Skin epidermis (tissue), 12 donors: ENCODE data around the gene ZNF23.

Experiments used
- H3K27ac ChIP-seq, 21 experiments: fragments of 200-600 bp; sonication (generic) in 11 of 21; one replicate each; pipeline ENCODE4 v1.5.0; 2020; ENCODE audit warnings: mild to moderate bottlenecking in 3 of 21, inconsistent platforms in 2 of 21, moderate library complexity in 2 of 21
- H3K4me3 ChIP-seq, 7 experiments: fragments of 200-600 bp; sonication (generic) in 2 of 7; one replicate each; pipeline ENCODE4 v1.5.0; 2020; ENCODE audit warnings: inconsistent platforms in 2 of 7, mild to moderate bottlenecking in 2 of 7, moderate library complexity in 1 of 7

The ZNF23 gene

DNA sequence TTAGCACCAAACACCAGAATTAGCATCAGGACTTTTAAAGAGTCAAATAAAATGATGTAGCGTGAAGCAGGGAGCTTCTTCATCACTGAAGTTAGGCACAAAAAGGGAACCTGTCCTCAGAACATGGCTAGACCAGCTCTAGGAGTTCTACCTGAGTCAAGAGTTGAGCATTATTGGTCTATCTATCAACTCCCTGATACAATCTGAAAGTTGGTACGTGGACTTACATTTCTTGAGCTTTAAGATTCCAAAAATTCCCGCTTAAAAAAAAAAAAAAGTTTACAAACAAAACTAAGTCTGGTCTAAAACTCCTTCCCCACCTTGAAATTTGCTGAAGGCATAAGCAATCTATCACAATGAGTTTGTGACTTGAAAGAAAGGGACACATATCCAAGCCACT is 32.5 kb downstream of the ZNF23 start:
- Histone ChIP-seq H3K27ac (no peak overlapping the region), H3K4me3 (no peak overlapping the region)

GRCh38 chr16:71428883-71429282 is 33.2 kb downstream of the ZNF23 start:
- Histone ChIP-seq H3K27ac (no peak overlapping the region), H3K4me3 (no peak overlapping the region)

DNA sequence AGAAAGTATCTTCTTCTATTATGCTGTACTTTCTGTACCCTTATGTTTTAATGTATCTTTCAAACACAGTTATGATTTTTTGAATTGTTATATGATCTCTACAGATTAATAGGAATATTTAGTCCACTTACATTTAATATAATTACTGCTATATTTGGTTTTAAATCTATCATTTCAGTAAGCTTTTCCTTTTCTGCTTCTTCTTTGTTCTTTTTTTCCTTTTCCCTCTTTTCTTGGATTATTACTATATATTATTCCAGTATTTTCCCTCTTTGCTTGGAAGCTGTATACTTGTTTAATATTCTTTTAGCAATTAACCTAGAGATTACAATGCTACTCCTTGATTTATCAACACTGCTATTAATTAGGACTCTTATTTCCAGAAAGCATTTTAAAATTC is 33.7 kb downstream of the ZNF23 start:
- H3K4me3 ChIP-seq, result no peak overlapping the region
- H3K27ac ChIP-seq, result no peak overlapping the region

DNA sequence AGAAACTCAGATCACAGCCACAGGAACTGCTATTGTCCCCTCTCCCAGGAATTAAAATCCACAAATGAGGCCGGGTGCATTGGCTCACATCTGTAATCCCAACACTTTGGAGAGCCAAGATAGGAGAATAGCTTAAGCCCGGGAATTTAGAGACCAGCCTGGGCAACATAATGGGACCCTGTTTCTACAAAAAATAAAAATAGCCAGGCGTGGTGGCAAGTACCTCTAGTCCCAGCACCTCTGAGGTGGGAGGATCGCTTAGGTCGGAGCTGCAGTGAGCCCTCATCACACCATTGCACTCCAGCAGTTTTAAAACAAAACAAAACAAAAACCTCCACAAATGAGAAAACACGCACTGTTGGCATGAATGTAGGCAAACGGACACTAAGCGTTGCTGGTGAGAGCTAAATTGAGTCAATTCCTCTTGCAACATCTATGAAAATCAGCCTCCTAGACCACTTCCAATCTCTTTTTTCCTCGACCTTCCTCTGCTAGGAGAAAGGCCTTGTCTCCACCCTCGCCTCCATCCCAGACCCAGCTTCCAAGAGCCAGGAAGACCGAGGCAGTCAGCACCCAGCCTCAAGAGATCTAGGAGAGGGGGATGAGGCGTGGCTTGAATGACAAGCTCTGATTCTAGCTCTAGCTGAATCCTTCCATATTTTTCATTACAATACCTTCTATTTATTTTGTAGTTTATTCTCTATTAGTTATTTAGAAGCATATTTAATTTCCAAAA is 35.0 kb downstream of the ZNF23 start:
- no peak overlapping the region for H3K4me3 ChIP-seq
- no peak overlapping the region for H3K27ac ChIP-seq

DNA sequence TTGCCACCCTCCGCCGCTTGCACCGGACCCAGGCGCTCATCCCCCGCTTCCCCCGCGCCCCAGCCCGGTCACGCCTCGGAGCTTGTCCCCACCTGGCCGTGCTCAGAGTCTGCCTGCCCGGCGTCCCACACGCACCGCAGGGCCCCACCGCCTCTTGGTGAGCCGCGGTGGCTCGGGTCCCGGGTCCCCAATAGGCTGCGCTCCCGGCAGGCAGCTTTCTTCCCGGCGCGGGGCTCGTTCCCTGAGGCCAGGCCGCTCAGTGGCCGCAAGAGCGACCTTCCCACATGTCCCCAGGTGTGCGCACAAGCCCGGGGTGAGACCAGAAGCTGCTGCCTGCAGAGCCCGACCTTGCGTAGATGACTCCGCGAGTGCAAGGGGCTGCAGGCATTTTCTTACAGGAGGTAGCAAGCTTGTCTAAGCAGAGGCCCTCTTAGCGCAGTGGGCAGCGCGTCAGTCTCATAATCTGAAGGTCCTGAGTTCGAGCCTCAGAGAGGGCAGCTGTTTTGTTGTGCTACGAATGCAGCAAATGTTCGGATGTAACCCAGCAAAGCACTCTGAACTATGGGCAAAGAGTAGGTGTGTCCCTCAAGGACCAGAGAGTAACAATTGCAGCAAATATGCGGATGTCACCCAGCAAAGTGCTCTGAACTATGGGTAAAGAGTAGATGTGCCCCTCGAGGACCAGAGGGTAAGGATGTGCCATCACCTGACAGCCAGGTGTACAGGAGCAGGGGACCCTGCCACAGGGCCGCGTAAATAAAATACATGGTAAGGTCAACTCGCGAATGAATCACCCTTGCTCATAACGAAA is 35.8 kb downstream of the ZNF23 start:
- H3K4me3 ChIP-seq, result no peak overlapping the region
- no peak overlapping the region for H3K27ac ChIP-seq

DNA sequence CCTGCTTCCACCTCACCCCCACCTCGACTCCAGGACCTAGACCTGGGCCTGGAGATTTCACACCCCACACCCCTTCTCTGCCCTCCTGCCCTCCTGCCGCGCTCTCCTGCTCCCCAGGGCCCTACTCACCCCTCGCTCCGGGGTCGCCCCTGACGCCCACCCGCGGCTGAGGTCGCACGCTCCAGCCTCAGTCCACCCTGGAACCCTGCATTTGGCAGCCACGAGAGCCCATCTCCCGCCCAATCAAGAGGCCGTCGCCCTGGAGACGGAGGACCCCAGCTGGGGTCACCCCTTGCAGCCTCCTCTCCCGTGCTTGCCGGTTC is 36.3 kb downstream of the ZNF23 start:
- Histone ChIP-seq H3K4me3 (no peak overlapping the region), H3K27ac (no peak overlapping the region)

DNA sequence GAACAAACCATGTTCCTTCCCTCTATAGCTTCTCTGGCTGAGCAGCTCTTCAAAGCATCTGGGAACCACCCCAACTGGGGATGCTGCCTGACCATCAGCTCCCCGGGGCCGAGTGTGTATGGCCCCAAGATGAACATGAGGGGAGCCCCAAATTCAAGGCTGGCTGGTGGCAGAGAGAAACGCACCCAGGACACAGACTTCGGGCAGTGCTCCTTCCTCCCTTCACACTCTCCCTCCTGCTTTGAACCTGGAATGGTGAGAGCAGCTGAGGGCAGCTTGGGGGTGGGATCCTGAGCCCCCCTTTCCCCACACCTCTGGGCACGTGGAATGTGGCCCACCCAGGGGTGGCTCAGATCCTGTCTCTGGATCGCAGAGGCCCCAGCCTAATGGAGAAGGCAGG is 37.4 kb downstream of the ZNF23 start:
- Histone ChIP-seq H3K4me3 (no peak overlapping the region), H3K27ac (no peak overlapping the region)

GRCh38 chr16:71423865-71424264 is 38.2 kb downstream of the ZNF23 start:
- H3K27ac ChIP-seq, result no peak overlapping the region
- no peak overlapping the region for H3K4me3 ChIP-seq

DNA sequence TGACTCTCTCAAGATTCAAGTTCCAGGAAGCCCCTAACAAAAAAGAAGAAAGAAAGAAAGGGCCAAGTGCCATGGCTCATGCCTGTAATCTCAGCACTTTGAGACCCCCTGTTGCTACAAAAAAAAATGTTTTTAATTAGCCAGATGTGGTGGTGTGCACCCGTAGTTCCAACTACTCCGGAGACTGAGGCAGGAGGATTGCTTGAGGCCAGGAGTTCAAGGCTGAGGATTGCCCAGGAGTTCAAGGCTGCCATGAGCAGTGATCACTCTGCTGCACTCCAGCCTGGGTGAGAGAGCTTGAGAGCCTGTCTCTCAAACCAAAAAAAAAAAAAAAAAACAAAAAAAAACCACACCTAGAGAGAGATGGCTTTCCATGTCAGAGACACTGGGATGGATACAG is 39.0 kb downstream of the ZNF23 start:
- Histone ChIP-seq H3K4me3 (no peak overlapping the region), H3K27ac (no peak overlapping the region)

GRCh38 chr16:71421911-71422310 is 40.1 kb downstream of the ZNF23 start:
- no peak overlapping the region for H3K27ac ChIP-seq

GRCh38 chr16:71414038-71414437 is 48.0 kb downstream of the ZNF23 start:
- H3K27ac ChIP-seq, result no peak overlapping the region
- no peak overlapping the region for H3K4me3 ChIP-seq

More at GRCh38 chr16:71421911-71422310, 40.1 kb downstream of the ZNF23 start:
- no peak overlapping the region for H3K4me3 ChIP-seq

- Histone ChIP-seq H3K27ac (no peak overlapping the region), H3K4me3 (no peak overlapping the region)
Observed at GRCh38 chr16:71413341-71413740, 48.7 kb downstream of the ZNF23 start.

GRCh38 chr16:71412270-71413160 is 49.5 kb downstream of the ZNF23 start:
- no peak overlapping the region for H3K4me3 ChIP-seq

GRCh38 chr16:71410146-71410545 is 51.9 kb downstream of the ZNF23 start:
- H3K4me3 ChIP-seq, result no peak overlapping the region

More at GRCh38 chr16:71412270-71413160, 49.5 kb downstream of the ZNF23 start:
- no peak overlapping the region for H3K27ac ChIP-seq

DNA sequence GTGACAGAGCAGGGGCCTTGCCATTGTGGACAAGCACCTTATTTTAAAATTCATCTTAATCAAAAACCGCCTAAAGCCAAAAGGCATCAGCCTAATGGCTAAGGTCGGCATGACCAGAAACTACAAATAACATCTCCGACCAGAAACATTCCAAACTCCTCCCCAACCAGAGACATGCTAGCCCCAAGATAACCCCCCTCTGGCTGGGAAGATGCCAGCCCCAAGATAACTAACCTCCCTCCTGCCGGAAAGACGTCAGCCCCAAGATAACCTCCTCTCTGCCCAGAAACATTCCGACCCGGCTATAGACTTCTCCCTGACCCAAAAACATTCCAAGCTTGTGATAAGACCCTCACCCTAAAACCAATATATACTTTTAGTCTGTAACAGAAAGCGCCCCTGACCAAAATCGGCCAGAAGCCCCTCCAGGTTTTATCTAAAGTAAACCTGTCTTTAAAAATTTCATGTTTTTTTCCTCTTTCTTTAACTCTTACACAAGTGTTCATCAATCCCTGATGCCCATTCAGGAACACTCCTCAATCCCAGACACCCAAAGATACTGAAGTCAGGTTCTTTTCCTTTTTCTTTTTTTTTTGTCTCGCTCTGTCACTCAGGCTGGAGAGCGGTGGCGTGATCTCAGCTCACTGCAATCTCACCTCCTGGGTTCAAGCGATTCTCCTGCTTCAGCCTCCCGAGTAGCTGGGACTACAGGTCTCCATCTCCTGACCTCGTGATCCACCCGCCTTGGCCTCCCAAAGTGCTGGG is 52.9 kb downstream of the ZNF23 start:
- no peak overlapping the region for H3K4me3 ChIP-seq
- no peak overlapping the region for H3K27ac ChIP-seq

More at GRCh38 chr16:71410146-71410545, 51.9 kb downstream of the ZNF23 start:
- no peak overlapping the region for H3K27ac ChIP-seq

GRCh38 chr16:71408536-71408935 is 53.5 kb downstream of the ZNF23 start:
- H3K4me3 ChIP-seq, result no peak overlapping the region
- H3K27ac ChIP-seq, result no peak overlapping the region

DNA sequence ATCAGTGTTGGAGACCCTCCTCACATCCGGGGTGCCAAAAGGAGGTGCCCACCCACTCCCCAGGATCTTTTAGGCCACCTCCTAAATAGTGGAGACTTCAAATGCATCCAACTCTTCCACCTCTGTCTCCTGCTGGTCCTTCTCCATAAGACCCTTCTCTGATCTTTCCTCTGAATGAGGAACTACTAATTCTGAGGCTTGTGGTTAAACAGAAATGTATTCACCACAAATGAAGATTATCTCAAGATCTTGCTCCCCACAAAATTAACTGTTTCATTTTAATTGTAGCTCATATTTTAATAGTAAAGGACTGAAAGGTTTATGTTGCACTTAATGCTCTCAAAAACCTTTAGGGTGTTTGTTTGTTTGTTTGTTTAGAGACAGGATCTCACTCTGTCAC is 54.3 kb downstream of the ZNF23 start:
- Histone ChIP-seq H3K4me3 (no peak overlapping the region), H3K27ac (no peak overlapping the region)

- H3K4me3 ChIP-seq, result no peak overlapping the region
- H3K27ac ChIP-seq, result no peak overlapping the region
Observed at GRCh38 chr16:71406724-71407123, 55.3 kb downstream of the ZNF23 start.

GRCh38 chr16:71406316-71406715 is 55.7 kb downstream of the ZNF23 start:
- no peak overlapping the region for H3K27ac ChIP-seq
- no peak overlapping the region for H3K4me3 ChIP-seq

DNA sequence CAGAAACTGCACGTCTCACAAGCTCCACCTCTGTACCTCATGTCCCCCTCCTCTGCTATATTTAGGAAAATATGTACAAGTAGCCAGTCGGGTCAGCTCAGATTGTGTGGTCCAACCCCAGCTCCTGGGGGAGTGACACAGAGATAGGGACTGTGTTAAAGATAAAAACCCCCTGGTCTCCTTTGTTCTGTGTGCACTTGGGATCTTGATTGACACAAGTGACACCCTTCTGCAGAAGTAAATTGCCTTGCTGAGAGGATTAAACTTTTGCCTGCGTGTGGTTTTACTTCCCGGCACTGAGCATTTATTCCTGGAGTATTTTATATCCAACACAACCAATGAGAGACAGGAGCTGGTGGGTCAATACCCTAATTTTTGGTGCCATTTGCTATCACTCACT is 57.7 kb downstream of the ZNF23 start:
- no peak overlapping the region for H3K4me3 ChIP-seq
- H3K27ac ChIP-seq, result no peak overlapping the region
